IMR-90 (cell line): ENCODE results near the gene CD163L1. TPM values are rescaled to one million over a fixed set of nuclear protein-coding genes. Genes with fewer than 3 reads are reported as not detected.
"Not testable (repeated sequence)": the region's sequence is repeated elsewhere in the genome, so short reads cannot be mapped to it uniquely, and the experiment has no call there.

Experiments
- ATAC-seq: fragments of 200-7000 bp; cut with Tn5 transposase; 2 replicates; pipeline ENCODE4 v1.9.1; 2020; ENCODE audit warnings: low read depth, mild to moderate bottlenecking, moderate library complexity
- BruUV-seq: library from RNA; stranded (reverse); fragments of 400-500 nt; replicated peaks from 2 replicates; lab custom pipeline; 2021; lab: Mats Ljungman, UMichigan
- CTCF ChIA-PET: fragments of 300-600 bp; formaldehyde crosslinking; extraction: SDS; loops from one replicate; lab custom pipeline; 2021; ENCODE audit warnings: antibody characterized with exemption; lab: Yijun Ruan, JAX
- POLR2A ChIA-PET: fragments of 300-600 bp; sonication (Branson Sonifier 250); formaldehyde crosslinking; loops from one replicate; lab custom pipeline; 2022; ENCODE audit warnings: antibody characterized with exemption; ENCODE audit not compliant: unreplicated experiment; lab: Charles Lee
- DNase-seq: peaks from one replicate; pipeline ENCODE4 v3.0.0; 2013
- H2AFZ ChIP-seq: replicated peaks from 2 replicates; pipeline ENCODE3; 2013; ENCODE audit warnings: low read length, mild to moderate bottlenecking; ENCODE audit not compliant: poor library complexity
- H2AK5ac ChIP-seq: 2 replicates; pipeline ENCODE4 v1.6.1; 2013; ENCODE audit warnings: low read depth, low read length, inconsistent platforms
- H2AK9ac ChIP-seq: replicated peaks from 2 replicates; pipeline ENCODE3; 2013; ENCODE audit warnings: mild to moderate bottlenecking, low read depth, low read length, moderate library complexity; ENCODE audit not compliant: poor library complexity
- H2BK120ac ChIP-seq: 2 replicates; pipeline ENCODE4 v1.6.1; 2013; ENCODE audit warnings: low read depth, low read length, inconsistent platforms
- H2BK15ac ChIP-seq: 3 replicates; pipeline ENCODE4 v1.6.1; 2013; ENCODE audit warnings: low read depth, low read length, inconsistent platforms
- H2BK20ac ChIP-seq: 2 replicates; pipeline ENCODE4 v1.6.1; 2013; ENCODE audit warnings: low read depth, mild to moderate bottlenecking, inconsistent platforms, low read length, moderate library complexity
- H2BK5ac ChIP-seq: 2 replicates; pipeline ENCODE4 v1.6.1; 2013; ENCODE audit warnings: mild to moderate bottlenecking, low read depth, low read length, inconsistent platforms; ENCODE audit not compliant: poor library complexity, severe bottlenecking
- H3K14ac ChIP-seq: replicated peaks from 2 replicates; pipeline ENCODE4 v1.6.1; 2013; ENCODE audit warnings: low read depth, low read length, inconsistent platforms
- H3K18ac ChIP-seq: 2 replicates; pipeline ENCODE4 v1.6.1; 2013; ENCODE audit warnings: low read depth, low read length, control low read depth
- H3K23ac ChIP-seq: 2 replicates; pipeline ENCODE4 v1.6.1; 2013; ENCODE audit warnings: low read depth, low read length, inconsistent platforms
- H3K27ac ChIP-seq: 2 replicates; pipeline ENCODE4 v1.5.1; 2013; ENCODE audit warnings: mild to moderate bottlenecking, control low read depth, low read length; ENCODE audit not compliant: insufficient read depth
- H3K27me3 ChIP-seq: 2 replicates; pipeline ENCODE4 v1.6.1; 2013; ENCODE audit warnings: low read length; ENCODE audit not compliant: control insufficient read depth, insufficient read depth
- H3K36me3 ChIP-seq: 2 replicates; pipeline ENCODE4 v1.6.1; 2013; ENCODE audit warnings: low read length, mixed read lengths; ENCODE audit not compliant: control insufficient read depth, insufficient read depth
- H3K4ac ChIP-seq: 2 replicates; pipeline ENCODE4 v1.6.1; 2013; ENCODE audit warnings: low read depth, low read length, inconsistent platforms
- H3K4me1 ChIP-seq: 2 replicates; pipeline ENCODE4 v1.6.1; 2013; ENCODE audit warnings: low read length, mixed read lengths; ENCODE audit not compliant: control insufficient read depth, insufficient read depth
- H3K4me2 ChIP-seq: 2 replicates; pipeline ENCODE4 v1.6.1; 2013; ENCODE audit warnings: low read depth, mild to moderate bottlenecking, control low read depth, low read length, moderate library complexity
- H3K4me3 ChIP-seq: 2 replicates; pipeline ENCODE4 v1.5.1; 2013; ENCODE audit warnings: low read depth, mild to moderate bottlenecking, control low read depth, low read length, moderate library complexity; ENCODE audit not compliant: insufficient read depth
- H3K56ac ChIP-seq: 2 replicates; pipeline ENCODE4 v1.6.1; 2013; ENCODE audit warnings: low read length, inconsistent platforms; ENCODE audit not compliant: insufficient read depth; ENCODE audit errors: extremely low read depth
- H3K79me1 ChIP-seq, 2 experiments: 2 replicates each; pipeline ENCODE4 v1.6.1; 2013; ENCODE audit warnings: low read length in 2 of 2, inconsistent platforms in 1 of 2, low read depth in 1 of 2
- H3K9ac ChIP-seq: 2 replicates; pipeline ENCODE4 v1.6.1; 2013; ENCODE audit warnings: low read depth, low read length, control low read depth
- H3K9me1 ChIP-seq: 2 replicates; pipeline ENCODE4 v1.6.1; 2013; ENCODE audit warnings: low read length, inconsistent platforms; ENCODE audit not compliant: insufficient read depth
- H3K9me3 ChIP-seq: 2 replicates; pipeline ENCODE4 v1.6.1; 2013; ENCODE audit warnings: low read length; ENCODE audit not compliant: control insufficient read depth, insufficient read depth
- H4K20me1 ChIP-seq: 2 replicates; pipeline ENCODE4 v1.6.1; 2013; ENCODE audit warnings: low read length, inconsistent platforms; ENCODE audit not compliant: insufficient read depth
- H4K5ac ChIP-seq: 2 replicates; pipeline ENCODE4 v1.6.1; 2013; ENCODE audit warnings: mild to moderate bottlenecking, low read depth, low read length, control low read depth
- H4K8ac ChIP-seq, 2 experiments: 2 replicates each; pipeline ENCODE4 v1.6.1; 2013; ENCODE audit warnings: low read depth in 2 of 2, low read length in 2 of 2, control low read depth in 1 of 2, inconsistent platforms in 1 of 2
- H4K91ac ChIP-seq: 2 replicates; pipeline ENCODE4 v1.6.1; 2013; ENCODE audit warnings: low read depth, low read length, inconsistent platforms; ENCODE audit not compliant: insufficient read depth
- WGBS, 2 experiments: methylation state at CpG; one replicate each; pipeline versions ENCODE4 v1.1.5 to v1.1.7; 2013; ENCODE audit warnings: missing lambda C conversion rate in 2 of 2; ENCODE audit not compliant: insufficient read length in 1 of 2; ENCODE audit errors: extremely low coverage in 2 of 2; 5-methylcytosine and 5-hydroxymethylcytosine counted together
- dilution Hi-C: fragments of 300-500 bp; cut with HindIII; formaldehyde crosslinking; loops from one replicate; pipeline ENCODE4 v1.14.3; 2018; ENCODE audit warnings: low sequenced_read_pairs; ENCODE audit not compliant: unreplicated experiment
- in situ Hi-C: fragments of 300-500 bp; cut with MboI; formaldehyde crosslinking; loops from 3 replicates; pipeline ENCODE4 v1.14.3; 2019; ENCODE audit warnings: low sequenced_read_pairs, inconsistent platforms, mixed read lengths
- intact Hi-C: fragments of 100-400 bp; cut with micrococcal nuclease; formaldehyde crosslinking; loops from 2 replicates; pipeline ENCODE4 v1.10.0; 2022
- polyA plus RNA-seq, 3 experiments: library from polyadenylated mRNA; depleted of rRNA; stranded (reverse); fragments of >200 nt; gene quantifications; 2 replicates each; pipeline ENCODE4 v1.2.3, GENCODE V29; 2012; ENCODE audit warnings: low replicate concordance in 1 of 3
- total RNA-seq: library from RNA; depleted of rRNA; stranded (reverse); fragments of >200 nt; gene quantifications from 2 replicates; pipeline ENCODE4 v1.2.3, GENCODE V29; 2012

Gene CD163L1
- total and polyA plus RNA-seq, 2 of the 4 experiments (the other 2 are of a cell fraction): 0.50 to 1.6 TPM

DNA sequence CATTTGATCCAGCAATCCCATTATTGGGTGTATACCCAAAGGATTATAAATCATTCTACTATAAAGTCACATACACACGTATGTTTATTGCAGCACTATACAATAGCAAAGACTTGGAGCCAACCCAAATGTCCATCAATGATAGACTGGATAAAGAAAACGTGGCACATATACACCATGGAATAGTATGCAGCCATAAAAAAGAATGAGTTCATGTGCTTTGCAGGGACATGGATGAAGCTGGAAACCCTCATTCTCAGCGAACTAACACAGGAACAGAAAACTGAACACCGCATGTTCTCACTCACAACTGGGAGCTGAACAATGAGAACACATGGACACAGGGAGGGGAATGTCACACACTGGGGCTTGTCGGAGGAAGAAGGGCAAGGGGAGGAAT lies 106.2 kb downstream of the CD163L1 start:
- H3K9me1 ChIP-seq, in situ Hi-C loops, H3K79me1 ChIP-seq, POLR2A ChIA-PET, H3K23ac ChIP-seq, H3K14ac ChIP-seq, H3K9ac ChIP-seq, intact Hi-C loops, H3K27me3 ChIP-seq, H3K9me3 ChIP-seq, H3K4me1 ChIP-seq, H2AK9ac ChIP-seq, H2BK15ac ChIP-seq, H4K8ac ChIP-seq, DNase-seq, H2AFZ ChIP-seq, H3K4me3 ChIP-seq, CTCF ChIA-PET, H2AK5ac ChIP-seq, H2BK20ac ChIP-seq, H3K4me2 ChIP-seq, H3K27ac ChIP-seq, H4K20me1 ChIP-seq, H3K56ac ChIP-seq, H2BK5ac ChIP-seq, dilution Hi-C loops, H4K91ac ChIP-seq, H3K4ac ChIP-seq, H3K18ac ChIP-seq, H4K5ac ChIP-seq, H3K36me3 ChIP-seq, H2BK120ac ChIP-seq, ATAC-seq, BruUV-seq: not testable (repeated sequence)
- WGBS, 2 experiments: 40% methylated on average over 1 of the region's 5 CpGs; no CpG with 5 or more reads in 1 of the 2 experiments
